8988T (cell line): ENCODE measurements around the gene PCDHGA4.
A peak's percentile ranks its signal among the peaks of the same experiment; 100 is the strongest.
"Not testable (repeated sequence)": the region's sequence is repeated elsewhere in the genome, so short reads cannot be mapped to it uniquely, and the experiment has no call there.

Experiments
- DNase-seq: peaks from one replicate; pipeline ENCODE4 v3.0.0; 2011

Gene PCDHGA4

GRCh38 chr5:141384471-141385267, 29.8 kb downstream of the PCDHGA4 start:
- no peak for DNase-seq

GRCh38 chr5:141387557-141388311, 32.9 kb downstream of the PCDHGA4 start, which contains the start of gene PCDHGB4:
Gene PCDHGB4, plus strand, starts transcription at chr5:141387698. Its CDS starts 187 bp downstream, at chr5:141387885.
- not testable (repeated sequence) for DNase-seq

- DNase-seq = no peak
Measured at GRCh38 chr5:141388661-141389060, 33.8 kb downstream of the PCDHGA4 start.

GRCh38 chr5:141389153-141390042, 34.6 kb downstream of the PCDHGA4 start:
- DNase-seq = no peak

GRCh38 chr5:141392429-141393198, 37.8 kb downstream of the PCDHGA4 start, which contains the start of gene PCDHGA8:
Gene PCDHGA8, plus strand, starts transcription at chr5:141392633. Its CDS starts 181 bp downstream, at chr5:141392814.
- no peak for DNase-seq

- no peak for DNase-seq
Measured at GRCh38 chr5:141393267-141393666, 38.4 kb downstream of the PCDHGA4 start.

GRCh38 chr5:141394401-141395187, 39.8 kb downstream of the PCDHGA4 start:
- not testable (repeated sequence) for DNase-seq

- DNase-seq = not testable (repeated sequence)
Measured at GRCh38 chr5:141397756-141398551, 43.1 kb downstream of the PCDHGA4 start, which contains the start of gene PCDHGB5. Gene PCDHGB5, plus strand, starts transcription at chr5:141397947. Its CDS starts 181 bp downstream, at chr5:141398128.

GRCh38 chr5:141398608-141399007, 43.8 kb downstream of the PCDHGA4 start:
- no peak for DNase-seq

- no peak for DNase-seq
Measured at GRCh38 chr5:141399555-141400258, 44.9 kb downstream of the PCDHGA4 start.

- DNase-seq = peak; percentile 49
Measured at GRCh38 chr5:141402553-141403243, 47.9 kb downstream of the PCDHGA4 start, which contains the start of gene PCDHGA9. Gene PCDHGA9, plus strand, starts transcription at chr5:141402778. Its CDS starts 175 bp downstream, at chr5:141402953.

GRCh38 chr5:141403387-141403786, 48.6 kb downstream of the PCDHGA4 start:
- no peak for DNase-seq
